PC-3 (cell line): ENCODE measurements around the gene TMEM209.

Experiments
- CTCF ChIP-seq: fragments of 300-600 bp; sonication (generic); conservative IDR thresholded peaks from 2 replicates; pipeline ENCODE4 v1.5.1; 2017; ENCODE audit warnings: antibody characterized with exemption, low read depth, mild to moderate bottlenecking, low read length
- EZH2 ChIP-seq: fragments of 300-600 bp; sonication (generic); IDR thresholded peaks from one replicate; pipeline ENCODE4 v1.6.1; 2017; ENCODE audit warnings: antibody characterized with exemption, mild to moderate bottlenecking, low read length; ENCODE audit not compliant: unreplicated experiment
- EZH2phosphoT487 ChIP-seq: fragments of 300-600 bp; sonication (generic); IDR thresholded peaks from 2 replicates; pipeline ENCODE4 v1.6.1; 2018; ENCODE audit warnings: mild to moderate bottlenecking, antibody characterized with exemption, low read length, borderline replicate concordance

GRCh38 chr7:130146693-130147405, 58.4 kb downstream of the TMEM209 start:
- TF ChIP-seq CTCF: no peak
- no peak for TF ChIP-seq EZH2
- TF ChIP-seq EZH2phosphoT487: no peak
